ENCODE measurements around the gene CCDC57.

DNA sequence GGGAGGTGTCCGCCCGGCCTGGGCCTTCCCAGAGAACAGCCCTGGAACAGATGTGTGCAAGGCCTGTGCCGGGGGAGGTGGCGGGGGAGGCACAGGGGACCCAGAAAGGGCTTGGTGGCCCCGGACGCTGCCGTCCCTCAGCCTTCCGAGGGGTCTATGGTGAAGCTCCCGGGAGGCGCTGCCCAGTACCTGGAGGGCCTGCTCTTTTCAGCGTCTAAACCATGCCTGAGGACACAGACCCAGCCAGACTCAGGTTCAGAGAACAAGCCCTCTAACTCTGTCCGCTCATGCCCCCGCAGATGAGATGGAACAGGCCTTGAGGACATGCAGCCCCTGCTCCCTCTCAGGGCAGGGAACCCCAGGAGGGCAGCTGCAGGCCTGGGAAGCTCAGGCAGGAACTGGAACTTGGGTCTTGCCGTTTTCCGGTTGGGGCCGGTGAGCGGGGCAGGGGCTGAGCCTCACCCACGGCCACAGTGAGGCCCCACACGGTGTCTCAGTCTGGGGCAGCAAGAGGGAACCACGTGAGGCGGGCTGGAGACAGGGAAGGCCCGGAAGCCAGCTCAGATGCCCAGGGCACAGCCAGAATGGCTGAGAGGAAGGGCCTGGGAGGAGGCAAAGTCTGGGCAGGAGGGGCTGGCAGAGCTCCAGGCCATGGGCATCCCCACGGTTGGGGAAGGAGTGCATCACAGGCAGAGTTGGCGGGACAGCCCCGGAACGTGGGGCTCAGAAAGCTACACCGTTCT, 28.7 kb upstream of the CCDC57 start:
- TF ChIP-seq, protein P1, sequence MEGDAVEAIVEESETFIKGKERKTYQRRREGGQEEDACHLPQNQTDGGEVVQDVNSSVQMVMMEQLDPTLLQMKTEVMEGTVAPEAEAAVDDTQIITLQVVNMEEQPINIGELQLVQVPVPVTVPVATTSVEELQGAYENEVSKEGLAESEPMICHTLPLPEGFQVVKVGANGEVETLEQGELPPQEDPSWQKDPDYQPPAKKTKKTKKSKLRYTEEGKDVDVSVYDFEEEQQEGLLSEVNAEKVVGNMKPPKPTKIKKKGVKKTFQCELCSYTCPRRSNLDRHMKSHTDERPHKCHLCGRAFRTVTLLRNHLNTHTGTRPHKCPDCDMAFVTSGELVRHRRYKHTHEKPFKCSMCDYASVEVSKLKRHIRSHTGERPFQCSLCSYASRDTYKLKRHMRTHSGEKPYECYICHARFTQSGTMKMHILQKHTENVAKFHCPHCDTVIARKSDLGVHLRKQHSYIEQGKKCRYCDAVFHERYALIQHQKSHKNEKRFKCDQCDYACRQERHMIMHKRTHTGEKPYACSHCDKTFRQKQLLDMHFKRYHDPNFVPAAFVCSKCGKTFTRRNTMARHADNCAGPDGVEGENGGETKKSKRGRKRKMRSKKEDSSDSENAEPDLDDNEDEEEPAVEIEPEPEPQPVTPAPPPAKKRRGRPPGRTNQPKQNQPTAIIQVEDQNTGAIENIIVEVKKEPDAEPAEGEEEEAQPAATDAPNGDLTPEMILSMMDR (IDR thresholded peaks at IDR 0.05 in 8 of 11, conservative IDR thresholded peaks at IDR 0.05 in 3 of 11) = no peak
- TF ChIP-seq POLR2A (IDR thresholded peaks at IDR 0.05) = no peak
- TF ChIP-seq POLR2AphosphoS5 (IDR thresholded peaks at IDR 0.05) = peak; percentile 76 to 90 (median 81)
